ENCODE measurements around the gene HOXD12. TPM values are rescaled to one million over a fixed set of nuclear protein-coding genes. Genes with fewer than 3 reads are reported as not detected.

Gene HOXD12
- total RNA-seq, 2 donors from 2014 or later: not detected

- DNase-seq: no peak
- Histone ChIP-seq H3K4me3 (no peak overlapping the region), H3K4me1 (no peaks in the 10 kb centered on the region), H3K27ac (no peak overlapping the region), H3K27me3 (peaks cover 91% of the 10 kb centered on the region), H3K36me3 (no peaks in the 10 kb centered on the region), H3K9ac (ENCODE audit: low read depth in 2 of 2, low read length in 2 of 2) (no peak overlapping the region), H3K9me3 (no peaks in the 10 kb centered on the region)
- intact Hi-C loops (cut with DNase I): no loop called here
- TF ChIP-seq CTCF (IDR thresholded peaks at IDR 0.05): no peak
These were observed 11.1 kb downstream of the HOXD12 start for GRCh38 chr2:176110415-176111308.

- H3K9me3 ChIP-seq: no peaks in the 10 kb centered on the region
- no peak overlapping the region for H3K4me3 ChIP-seq
- H3K27me3 ChIP-seq: peaks cover 91% of the 10 kb centered on the region
- H3K4me1 ChIP-seq: no peaks in the 10 kb centered on the region
- DNase-seq: peak; percentile 56
- H3K36me3 ChIP-seq: no peaks in the 10 kb centered on the region
- TF ChIP-seq CTCF (IDR thresholded peaks at IDR 0.05): peak; percentile 57
- no peak overlapping the region for H3K27ac ChIP-seq
- H3K9ac ChIP-seq (ENCODE audit: low read depth in 2 of 2, low read length in 2 of 2): peak overlapping the region in 1 of 2 donors; percentile 19
- intact Hi-C loops (cut with DNase I): no loop called here
These were observed 11.7 kb downstream of the HOXD12 start for GRCh38 chr2:176111309-176111663.

GRCh38 chr2:176111846-176112374 lies 12.3 kb downstream of the HOXD12 start:
- H3K4me3 ChIP-seq: no peak overlapping the region
- peaks cover 91% of the 10 kb centered on the region for H3K27me3 ChIP-seq
- DNase-seq: no peak
- no peak overlapping the region for H3K27ac ChIP-seq
- peak overlapping the region; percentile 12 to 53 for H3K9ac ChIP-seq (ENCODE audit: low read depth in 2 of 2, low read length in 2 of 2)
- intact Hi-C loops (cut with DNase I): no loop called here
- H3K4me1 ChIP-seq: no peaks in the 10 kb centered on the region
- H3K36me3 ChIP-seq: no peaks in the 10 kb centered on the region
- no peaks in the 10 kb centered on the region for H3K9me3 ChIP-seq
- TF ChIP-seq CTCF (IDR thresholded peaks at IDR 0.05): no peak

- no peak for DNase-seq
- Histone ChIP-seq H3K27ac (no peak overlapping the region), H3K9ac (ENCODE audit: low read depth in 2 of 2, low read length in 2 of 2) (peak overlapping the region; percentile 12 to 53)
These were observed 13.0 kb downstream of the HOXD12 start for GRCh38 chr2:176112375-176113302.

More at GRCh38 chr2:176112375-176113302, 13.0 kb downstream of the HOXD12 start:
- no peak for TF ChIP-seq CTCF (IDR thresholded peaks at IDR 0.05)
- peaks cover 94% of the 10 kb centered on the region for H3K27me3 ChIP-seq
- H3K4me3 ChIP-seq: no peak overlapping the region
- intact Hi-C loops (cut with DNase I): no loop called here
- H3K4me1 ChIP-seq: no peaks in the 10 kb centered on the region
- H3K9me3 ChIP-seq: no peaks in the 10 kb centered on the region
- H3K36me3 ChIP-seq: no peaks in the 10 kb centered on the region
